ENCODE data around the gene THSD4.

Gene THSD4

DNA sequence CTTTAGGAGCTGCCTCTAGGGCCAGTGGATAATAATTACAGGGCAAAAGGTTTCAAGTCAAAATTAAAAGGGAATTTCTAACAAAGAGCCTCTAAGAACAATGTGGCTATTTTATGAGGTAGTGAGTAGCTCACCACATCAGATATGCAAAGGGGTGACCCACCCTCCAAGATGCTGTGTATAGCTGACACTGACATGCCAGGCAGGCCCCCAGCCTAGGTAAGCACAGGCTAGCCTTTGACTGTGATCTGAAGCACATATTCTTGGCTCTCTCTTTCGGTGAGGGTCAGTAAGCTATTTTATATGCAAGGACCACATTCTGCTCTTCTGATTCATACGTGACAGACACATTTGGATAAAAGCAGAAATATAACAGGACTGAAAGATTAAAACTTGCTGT lies 2.8 kb upstream of the THSD4 start:
- TF ChIP-seq, protein P1, sequence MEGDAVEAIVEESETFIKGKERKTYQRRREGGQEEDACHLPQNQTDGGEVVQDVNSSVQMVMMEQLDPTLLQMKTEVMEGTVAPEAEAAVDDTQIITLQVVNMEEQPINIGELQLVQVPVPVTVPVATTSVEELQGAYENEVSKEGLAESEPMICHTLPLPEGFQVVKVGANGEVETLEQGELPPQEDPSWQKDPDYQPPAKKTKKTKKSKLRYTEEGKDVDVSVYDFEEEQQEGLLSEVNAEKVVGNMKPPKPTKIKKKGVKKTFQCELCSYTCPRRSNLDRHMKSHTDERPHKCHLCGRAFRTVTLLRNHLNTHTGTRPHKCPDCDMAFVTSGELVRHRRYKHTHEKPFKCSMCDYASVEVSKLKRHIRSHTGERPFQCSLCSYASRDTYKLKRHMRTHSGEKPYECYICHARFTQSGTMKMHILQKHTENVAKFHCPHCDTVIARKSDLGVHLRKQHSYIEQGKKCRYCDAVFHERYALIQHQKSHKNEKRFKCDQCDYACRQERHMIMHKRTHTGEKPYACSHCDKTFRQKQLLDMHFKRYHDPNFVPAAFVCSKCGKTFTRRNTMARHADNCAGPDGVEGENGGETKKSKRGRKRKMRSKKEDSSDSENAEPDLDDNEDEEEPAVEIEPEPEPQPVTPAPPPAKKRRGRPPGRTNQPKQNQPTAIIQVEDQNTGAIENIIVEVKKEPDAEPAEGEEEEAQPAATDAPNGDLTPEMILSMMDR (IDR thresholded peaks at IDR 0.05; ENCODE audit: low read length, missing control alignments), result no peak
- no peak overlapping the region for H3K4me3 ChIP-seq (replicated peaks; ENCODE audit: low read depth, low read length)
- no peak for DNase-seq (ENCODE audit: low read depth)

DNA sequence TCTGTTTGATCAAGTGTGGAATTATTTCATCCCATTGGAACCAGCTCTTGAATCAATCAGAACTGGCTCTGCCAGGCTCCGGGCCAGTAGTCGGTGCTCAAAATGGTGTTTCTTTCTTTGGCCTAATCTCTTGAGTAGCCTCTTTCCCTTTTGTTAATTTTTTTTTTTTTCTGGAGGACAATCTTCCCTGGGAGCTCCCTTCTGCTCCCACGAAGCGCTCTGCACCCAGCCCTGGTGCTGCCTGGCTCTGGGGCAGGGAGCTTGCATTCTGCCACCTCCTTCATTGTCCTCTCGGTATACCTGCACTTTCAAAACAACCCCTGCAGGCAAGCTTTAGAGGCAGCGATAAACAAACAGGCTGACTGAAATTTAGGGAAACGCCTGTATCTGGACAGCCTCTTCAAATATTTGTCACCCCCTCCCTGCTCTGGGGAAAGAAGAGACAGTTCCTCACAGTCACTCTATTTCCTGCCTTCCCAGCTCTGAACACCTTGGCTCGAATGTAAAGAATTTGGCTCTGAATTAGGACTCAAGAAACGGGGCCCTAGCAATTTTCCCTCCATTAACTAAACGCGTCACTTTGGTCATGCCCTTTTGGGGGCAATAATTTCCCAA lies 1.1 kb upstream of the THSD4 start:
- H3K4me3 ChIP-seq (replicated peaks; ENCODE audit: low read depth, low read length), result no peak overlapping the region
- TF ChIP-seq, protein P1 (IDR thresholded peaks at IDR 0.05; ENCODE audit: low read length, missing control alignments), result no peak
- DNase-seq (ENCODE audit: low read depth), result no peak

DNA sequence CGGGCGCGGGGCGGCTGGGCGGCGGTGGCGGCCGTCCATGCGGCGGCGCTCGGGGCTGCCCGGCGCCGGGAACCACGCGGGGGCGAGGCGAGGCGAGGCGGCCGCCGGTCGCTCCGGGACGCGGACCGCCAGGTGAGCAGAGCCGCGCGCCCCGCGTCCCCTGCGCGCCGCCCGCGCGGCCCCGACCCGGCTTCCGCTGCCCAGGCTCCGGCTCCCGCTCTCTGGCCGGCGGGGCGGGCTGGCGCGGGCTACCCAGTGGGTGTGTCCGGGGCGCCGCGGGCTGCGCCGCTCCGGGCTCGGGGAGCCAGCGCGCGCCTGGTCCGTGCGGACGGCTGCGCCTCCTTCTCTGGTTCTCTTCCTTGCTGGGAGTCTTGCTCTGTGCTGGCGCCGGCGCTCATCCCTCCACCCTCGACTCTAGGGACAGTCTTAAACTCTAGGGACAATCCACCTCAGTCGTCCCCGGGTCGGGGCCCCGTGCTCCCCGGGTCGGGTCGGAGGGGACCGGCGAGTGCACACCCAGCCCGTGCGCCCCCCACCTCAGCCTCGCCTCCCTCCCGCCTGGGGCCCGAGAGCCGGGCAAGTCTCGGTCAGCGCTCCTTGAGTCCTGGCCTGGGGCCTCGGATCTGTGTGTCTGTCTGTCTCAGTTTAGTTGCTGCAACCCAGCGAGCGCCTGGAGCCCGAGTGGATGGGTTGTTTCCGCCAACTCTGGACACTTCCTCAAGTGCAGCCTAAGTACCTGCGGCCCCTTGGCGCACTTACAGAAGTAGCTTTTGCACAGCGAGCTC lies 488 bp downstream of the THSD4 start:
- TF ChIP-seq, protein P1 (IDR thresholded peaks at IDR 0.05; ENCODE audit: low read length, missing control alignments), result no peak
- peak; percentile 53 for DNase-seq (ENCODE audit: low read depth)
- peak overlapping the region; percentile 66 for H3K4me3 ChIP-seq (replicated peaks; ENCODE audit: low read depth, low read length)

DNA sequence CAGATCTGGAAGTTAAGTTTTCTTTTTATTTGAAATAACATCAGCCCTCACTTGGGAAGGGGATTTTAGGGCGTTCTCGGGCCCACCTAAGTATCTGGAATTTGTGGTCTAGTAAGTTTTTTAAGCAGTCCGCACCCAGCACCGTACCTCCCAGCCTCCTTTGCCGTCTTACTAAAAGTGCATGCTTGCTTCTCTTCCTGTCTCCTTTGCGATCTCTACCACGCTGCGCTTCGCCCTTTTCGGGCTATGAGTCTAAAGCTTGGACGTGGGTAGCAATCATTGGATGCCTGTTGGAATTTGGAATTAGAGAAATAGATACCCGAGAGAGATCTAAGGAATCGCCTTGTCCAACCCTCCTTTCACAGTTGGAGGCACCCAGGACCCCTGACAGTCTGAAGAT lies 1.1 kb downstream of the THSD4 start:
- TF ChIP-seq, protein P1 (IDR thresholded peaks at IDR 0.05; ENCODE audit: low read length, missing control alignments), result no peak
- DNase-seq (ENCODE audit: low read depth), result no peak
- peak overlapping the region; percentile 66 for H3K4me3 ChIP-seq (replicated peaks; ENCODE audit: low read depth, low read length)

DNA sequence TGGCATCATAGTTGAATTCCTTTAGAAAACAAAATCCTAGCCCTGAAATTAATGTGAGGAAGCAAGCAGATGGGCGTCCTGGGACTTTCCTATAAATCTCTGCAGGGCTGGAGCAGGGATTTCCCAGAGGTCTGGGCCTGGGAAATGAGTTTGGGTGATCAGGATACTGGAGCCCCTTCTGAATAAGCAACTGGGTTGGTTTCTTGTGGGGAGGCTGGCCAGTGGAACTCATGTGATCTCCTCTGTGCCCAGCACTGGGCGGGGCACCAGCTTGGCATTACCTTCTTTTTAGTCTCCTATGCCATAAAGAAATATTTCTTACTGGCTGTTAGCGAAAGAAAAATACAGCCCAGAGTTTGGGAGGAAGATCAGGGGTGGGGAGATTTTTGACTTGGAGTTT lies 1.7 kb downstream of the THSD4 start:
- no peak overlapping the region for H3K4me3 ChIP-seq (replicated peaks; ENCODE audit: low read depth, low read length)
- TF ChIP-seq, protein P1 (IDR thresholded peaks at IDR 0.05; ENCODE audit: low read length, missing control alignments), result no peak
- no peak for DNase-seq (ENCODE audit: low read depth)

DNA sequence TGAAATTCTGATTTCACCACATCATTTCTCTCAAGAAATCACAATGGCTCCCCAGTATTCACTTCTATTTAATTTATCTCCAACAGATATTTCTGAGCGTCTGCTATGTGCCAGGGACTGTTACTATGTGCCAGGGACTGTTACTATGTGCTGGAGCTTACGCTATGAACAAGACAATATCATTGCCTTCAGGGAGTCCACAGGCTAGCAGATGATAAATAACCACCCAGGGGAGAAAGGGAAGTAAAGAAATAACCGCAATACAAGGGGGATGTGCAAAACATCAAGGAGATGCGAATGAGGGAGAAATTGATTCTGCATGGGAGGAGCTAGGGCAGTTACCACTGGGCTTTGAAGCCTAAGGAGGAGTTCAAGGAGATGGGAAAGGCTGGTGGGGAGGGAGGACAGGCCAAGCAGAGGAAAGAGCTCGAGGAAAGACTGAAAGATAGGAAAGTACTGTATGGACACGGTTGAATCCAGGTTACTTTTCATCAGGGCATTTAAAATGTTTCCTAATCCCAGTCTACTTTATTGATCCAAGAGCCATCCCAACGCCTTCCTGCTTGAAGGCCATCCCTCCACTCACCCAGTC lies 2.5 kb downstream of the THSD4 start:
- DNase-seq (ENCODE audit: low read depth), result no peak

More for the DNA sequence above, 2.5 kb downstream of the THSD4 start:
- TF ChIP-seq, protein P1 (IDR thresholded peaks at IDR 0.05; ENCODE audit: low read length, missing control alignments), result no peak
- H3K4me3 ChIP-seq (replicated peaks; ENCODE audit: low read depth, low read length), result no peak overlapping the region

Measured in fibroblast of pulmonary artery (primary cell).